Neural cell (in vitro differentiated cells): ENCODE data around the gene CYP2W1. TPM values are rescaled to one million over a fixed set of nuclear protein-coding genes. Genes with fewer than 3 reads are reported as not detected.

Experiments
- H2AFZ ChIP-seq: fragments of 200-600, 300-800 bp; sonication (generic), shearing (Covaris generic); 2 replicates; pipeline ENCODE4 v1.6.0; 2014; ENCODE audit warnings: low read depth, mild to moderate bottlenecking, antibody characterized with exemption, low read length, moderate library complexity
- H3F3A ChIP-seq: fragments of 200-600 bp; shearing (Covaris generic); 2 replicates; pipeline ENCODE4 v1.6.1; 2016; ENCODE audit warnings: mild to moderate bottlenecking, moderate library complexity, mixed read lengths, antibody characterized with exemption, low read length; ENCODE audit not compliant: insufficient read depth, poor library complexity, severe bottlenecking
- H3K27ac ChIP-seq: fragments of 200-600, 300-800 bp; sonication (generic), shearing (Covaris generic); 2 replicates; pipeline ENCODE4 v1.5.1; 2014; ENCODE audit warnings: mild to moderate bottlenecking, low read length, moderate library complexity
- H3K27me3 ChIP-seq: fragments of 300-800, 200-600 bp; sonication (generic), shearing (Covaris generic); 2 replicates; pipeline ENCODE4 v1.6.0; 2014; ENCODE audit warnings: mild to moderate bottlenecking, low read depth, low read length, moderate library complexity; ENCODE audit not compliant: insufficient read depth
- H3K36me3 ChIP-seq: fragments of 300-800, 200-600 bp; sonication (generic), shearing (Covaris generic); 2 replicates; pipeline ENCODE4 v1.5.1; 2014; ENCODE audit warnings: mild to moderate bottlenecking, antibody characterized with exemption, low read length, moderate library complexity; ENCODE audit not compliant: insufficient read depth
- H3K4me2 ChIP-seq: fragments of 300-800, 200-600 bp; sonication (generic), shearing (Covaris generic); 2 replicates; pipeline ENCODE4 v1.6.0; 2014; ENCODE audit warnings: mild to moderate bottlenecking, low read length
- H3K4me3 ChIP-seq: fragments of 300-800, 200-600 bp; sonication (generic), shearing (Covaris generic); 2 replicates; pipeline ENCODE4 v1.5.1; 2014; ENCODE audit warnings: mild to moderate bottlenecking, low read length, moderate library complexity
- H3K79me2 ChIP-seq: fragments of 200-600 bp; shearing (Covaris generic); replicated peaks from 2 replicates; pipeline ENCODE4 v1.6.0; 2014; ENCODE audit warnings: mild to moderate bottlenecking, low read length, moderate library complexity; ENCODE audit not compliant: insufficient read depth
- H3K9ac ChIP-seq: fragments of 300-800, 200-600 bp; sonication (generic), shearing (Covaris generic); 2 replicates; pipeline ENCODE4 v1.6.1; 2016; ENCODE audit warnings: mild to moderate bottlenecking, low read length, mixed read lengths
- H3K9me2 ChIP-seq: fragments of 200-600 bp; shearing (Covaris generic); 2 replicates; pipeline ENCODE4 v1.6.1; 2016; ENCODE audit warnings: mild to moderate bottlenecking, low read length, mixed read lengths; ENCODE audit not compliant: insufficient read depth
- H3K9me3 ChIP-seq: fragments of 200-600, 300-800 bp; sonication (generic), shearing (Covaris generic); 2 replicates; pipeline ENCODE4 v1.6.1; 2016; ENCODE audit warnings: mild to moderate bottlenecking, mixed run types, low read length, moderate library complexity, mixed read lengths
- H4K20me1 ChIP-seq: fragments of 200-600 bp; shearing (Covaris generic); 2 replicates; pipeline ENCODE4 v1.6.1; 2016; ENCODE audit warnings: mild to moderate bottlenecking, mixed run types; ENCODE audit not compliant: insufficient read depth
- CTCF ChIP-seq: fragments of 450-650 bp; IDR thresholded peaks from 2 replicates; pipeline ENCODE4 v1.5.1; 2014; ENCODE audit warnings: antibody characterized with exemption, mild to moderate bottlenecking, moderate library complexity; ENCODE audit not compliant: poor library complexity, severe bottlenecking
- EP300 ChIP-seq: fragments of 450-650 bp; conservative IDR thresholded peaks from 2 replicates; pipeline ENCODE4 v1.6.1; 2014; ENCODE audit warnings: antibody characterized with exemption, mild to moderate bottlenecking, moderate library complexity; ENCODE audit not compliant: poor library complexity, severe bottlenecking
- EZH2 ChIP-seq: fragments of 200-600, 300-800 bp; shearing (Covaris generic), sonication (generic); IDR thresholded peaks from 2 replicates; pipeline ENCODE4 v1.6.1; 2014; ENCODE audit warnings: antibody characterized with exemption, low read length, borderline replicate concordance, mild to moderate bottlenecking; ENCODE audit not compliant: insufficient read depth, poor library complexity, severe bottlenecking
- MXI1 ChIP-seq: fragments of 450-650 bp; conservative IDR thresholded peaks from 2 replicates; pipeline ENCODE4 v1.6.1; 2014; ENCODE audit warnings: antibody characterized with exemption, mild to moderate bottlenecking; ENCODE audit not compliant: poor library complexity, severe bottlenecking
- POLR2AphosphoS5 ChIP-seq: IDR thresholded peaks from 2 replicates; pipeline ENCODE4 v1.6.1; 2012
- RAD21 ChIP-seq: fragments of 450-650 bp; conservative IDR thresholded peaks from 2 replicates; pipeline ENCODE4 v1.6.1; 2014; ENCODE audit warnings: antibody characterized with exemption, mild to moderate bottlenecking, moderate library complexity
- REST ChIP-seq: IDR thresholded peaks from 2 replicates; pipeline ENCODE4 v1.6.1; 2012; ENCODE audit warnings: borderline replicate concordance
- SMC3 ChIP-seq: fragments of 450-650 bp; conservative IDR thresholded peaks from 2 replicates; pipeline ENCODE4 v1.6.1; 2014; ENCODE audit warnings: antibody characterized with exemption, mild to moderate bottlenecking, moderate library complexity; ENCODE audit not compliant: poor library complexity
- TAF1 ChIP-seq: IDR thresholded peaks from 2 replicates; pipeline ENCODE4 v1.6.1; 2012; ENCODE audit warnings: low read depth
- polyA plus RNA-seq: library from polyadenylated mRNA; depleted of rRNA; stranded (reverse); fragments of >200 nt; gene quantifications from 2 replicates; pipeline ENCODE4 v1.2.3, GENCODE V29; 2014

Gene CYP2W1
- polyA plus RNA-seq, 1 donor from 2014 or later, result not detected

GRCh38 chr7:979886-980571 lies 3.0 kb upstream of the CYP2W1 start:
- no peak overlapping the region for H3K9ac ChIP-seq
- H4K20me1 ChIP-seq, result no peaks in the 10 kb centered on the region
- no peaks in the 10 kb centered on the region for H3K9me2 ChIP-seq
- H2AFZ ChIP-seq, result no peak overlapping the region
- no peaks in the 10 kb centered on the region for H3K36me3 ChIP-seq
- no peaks in the 10 kb centered on the region for H3K79me2 ChIP-seq
- no peak for TF ChIP-seq CTCF
- TF ChIP-seq EZH2, result no peak
- no peak for TF ChIP-seq MXI1
- TF ChIP-seq REST, result no peak
- TF ChIP-seq EP300, result no peak
- TF ChIP-seq POLR2AphosphoS5, result no peak
- TF ChIP-seq RAD21, result no peak
- TF ChIP-seq SMC3, result no peak
- TF ChIP-seq TAF1, result no peak
- H3K27me3 ChIP-seq, result no peaks in the 10 kb centered on the region
- no peak overlapping the region for H3K4me2 ChIP-seq
- no peaks in the 10 kb centered on the region for H3K9me3 ChIP-seq
- H3K4me3 ChIP-seq, result no peak overlapping the region
- H3F3A ChIP-seq, result no peaks in the 10 kb centered on the region
- H3K27ac ChIP-seq, result no peak overlapping the region

GRCh38 chr7:981793-982510 lies 1.0 kb upstream of the CYP2W1 start:
- H3K27me3 ChIP-seq, result no peaks in the 10 kb centered on the region
- no peak overlapping the region for H3K27ac ChIP-seq
- TF ChIP-seq RAD21 (no peak), TAF1 (no peak), CTCF (no peak), EP300 (no peak), MXI1 (no peak), SMC3 (no peak), POLR2AphosphoS5 (no peak), REST (no peak), EZH2 (no peak)
- H2AFZ ChIP-seq, result no peak overlapping the region
- H3K9ac ChIP-seq, result no peak overlapping the region
- no peaks in the 10 kb centered on the region for H3K36me3 ChIP-seq
- no peaks in the 10 kb centered on the region for H4K20me1 ChIP-seq
- no peaks in the 10 kb centered on the region for H3K9me3 ChIP-seq
- no peaks in the 10 kb centered on the region for H3K79me2 ChIP-seq
- H3K9me2 ChIP-seq, result no peaks in the 10 kb centered on the region
- H3K4me3 ChIP-seq, result no peak overlapping the region
- no peaks in the 10 kb centered on the region for H3F3A ChIP-seq
- H3K4me2 ChIP-seq, result no peak overlapping the region
